MM.1S (cell line): ENCODE measurements around the gene GLOD5.

Experiments
- EZH2phosphoT487 ChIP-seq: fragments of 300-600 bp; sonication (generic); IDR thresholded peaks from 2 replicates; pipeline ENCODE4 v1.6.1; 2018; ENCODE audit warnings: antibody characterized with exemption, low read length
- TF ChIP-seq, protein P1 (sequence below): fragments of 300-600 bp; sonication (generic); IDR thresholded peaks from 2 replicates; pipeline ENCODE4 v1.5.1; 2016; ENCODE audit warnings: antibody characterized with exemption, low read length, mixed read lengths

DNA sequence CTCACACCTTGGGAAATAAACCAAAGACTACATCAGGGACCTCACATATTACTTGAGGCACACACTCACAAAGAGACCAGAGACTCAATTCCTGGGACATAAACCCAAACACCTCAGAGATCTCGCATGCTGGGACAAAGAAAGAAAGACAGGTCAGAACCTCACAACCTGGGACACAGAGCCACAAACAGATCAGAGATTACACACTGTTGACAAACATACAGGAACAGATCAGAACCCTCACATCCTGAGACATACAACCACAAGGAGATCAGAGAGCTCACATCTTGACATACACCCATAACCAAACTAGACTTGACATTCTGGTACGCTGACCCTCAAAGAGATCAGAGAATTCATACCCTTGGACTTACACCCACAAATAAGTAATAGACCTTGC, 47.7 kb upstream of the GLOD5 start:
- TF ChIP-seq, protein P1, sequence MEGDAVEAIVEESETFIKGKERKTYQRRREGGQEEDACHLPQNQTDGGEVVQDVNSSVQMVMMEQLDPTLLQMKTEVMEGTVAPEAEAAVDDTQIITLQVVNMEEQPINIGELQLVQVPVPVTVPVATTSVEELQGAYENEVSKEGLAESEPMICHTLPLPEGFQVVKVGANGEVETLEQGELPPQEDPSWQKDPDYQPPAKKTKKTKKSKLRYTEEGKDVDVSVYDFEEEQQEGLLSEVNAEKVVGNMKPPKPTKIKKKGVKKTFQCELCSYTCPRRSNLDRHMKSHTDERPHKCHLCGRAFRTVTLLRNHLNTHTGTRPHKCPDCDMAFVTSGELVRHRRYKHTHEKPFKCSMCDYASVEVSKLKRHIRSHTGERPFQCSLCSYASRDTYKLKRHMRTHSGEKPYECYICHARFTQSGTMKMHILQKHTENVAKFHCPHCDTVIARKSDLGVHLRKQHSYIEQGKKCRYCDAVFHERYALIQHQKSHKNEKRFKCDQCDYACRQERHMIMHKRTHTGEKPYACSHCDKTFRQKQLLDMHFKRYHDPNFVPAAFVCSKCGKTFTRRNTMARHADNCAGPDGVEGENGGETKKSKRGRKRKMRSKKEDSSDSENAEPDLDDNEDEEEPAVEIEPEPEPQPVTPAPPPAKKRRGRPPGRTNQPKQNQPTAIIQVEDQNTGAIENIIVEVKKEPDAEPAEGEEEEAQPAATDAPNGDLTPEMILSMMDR, result no peak
- no peak for TF ChIP-seq EZH2phosphoT487
